SH-SY5Y (cell line): Measurements from ENCODE around the gene HOXA13.

ENCODE experiments used
- GATA2 ChIP-seq: IDR thresholded peaks from 2 replicates; pipeline ENCODE4 v1.6.1; 2011; ENCODE audit warnings: mild to moderate bottlenecking, low read depth, low read length
- GATA3 ChIP-seq: IDR thresholded peaks from 2 replicates; pipeline ENCODE4 v1.6.1; 2011; ENCODE audit warnings: low read depth, mild to moderate bottlenecking, low read length, moderate library complexity

Gene HOXA13

DNA sequence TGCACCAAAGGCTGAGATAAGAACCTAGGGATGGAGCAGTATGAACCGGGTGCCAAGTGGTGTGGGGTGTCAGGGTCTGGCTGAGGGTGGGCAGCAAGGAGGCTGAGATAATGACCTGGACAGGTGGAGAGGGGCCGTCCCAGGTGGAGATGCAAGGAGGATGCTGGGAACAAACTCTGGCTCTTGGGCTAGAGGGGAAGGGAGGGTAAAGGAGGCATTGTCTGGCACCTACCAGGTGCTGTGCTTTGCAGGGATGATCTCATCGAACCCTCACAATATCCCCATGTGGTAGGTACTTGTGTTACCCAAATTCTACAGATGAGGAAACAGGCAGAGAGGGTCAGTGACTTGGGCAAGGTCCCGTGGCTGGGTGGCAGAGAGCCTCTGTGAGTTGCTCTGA is 19.9 kb upstream of the HOXA13 start:
- TF ChIP-seq GATA3 (no peak), GATA2 (no peak)

DNA sequence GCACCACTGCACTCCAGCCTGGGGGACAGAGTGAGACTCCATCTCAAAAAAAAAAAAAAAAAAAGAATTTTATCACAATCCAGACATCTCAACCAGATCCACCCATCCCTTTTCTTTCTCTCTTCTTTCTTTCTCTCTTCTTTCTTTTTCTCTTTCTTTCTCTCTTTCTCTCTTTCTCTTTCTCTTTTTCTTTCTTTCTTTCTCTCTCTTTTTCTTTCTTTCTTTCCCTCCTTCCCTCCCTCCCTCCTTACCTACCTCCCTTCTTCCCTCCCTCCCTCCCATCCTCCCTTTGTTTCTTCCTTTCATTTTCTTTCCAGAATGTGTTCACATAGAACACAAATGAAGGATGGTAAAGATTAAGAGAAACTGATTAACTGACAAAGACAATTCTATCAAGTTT is 18.1 kb upstream of the HOXA13 start:
- TF ChIP-seq GATA3 (no peak), GATA2 (no peak)

DNA sequence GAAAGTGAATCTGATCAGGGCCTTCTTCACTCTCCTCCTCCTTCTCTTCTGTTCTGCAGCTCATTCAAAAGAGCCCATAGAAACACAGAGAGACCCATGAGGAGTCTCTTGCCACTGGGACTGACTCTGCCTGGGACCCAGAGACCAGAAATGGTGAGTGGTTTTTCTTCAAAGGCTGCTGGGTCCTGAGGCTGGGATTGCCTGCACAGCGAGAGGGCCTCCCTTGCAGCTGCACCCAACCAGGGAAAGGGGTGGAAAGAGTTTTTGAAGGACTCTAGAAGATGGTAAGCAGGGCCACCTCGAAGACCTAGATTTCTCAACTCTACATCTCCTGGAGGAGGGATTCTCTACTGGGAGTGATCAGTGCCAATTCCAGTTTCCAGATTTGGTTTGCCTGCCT is 15.5 kb upstream of the HOXA13 start:
- TF ChIP-seq GATA2, result no peak
- TF ChIP-seq GATA3, result no peak

DNA sequence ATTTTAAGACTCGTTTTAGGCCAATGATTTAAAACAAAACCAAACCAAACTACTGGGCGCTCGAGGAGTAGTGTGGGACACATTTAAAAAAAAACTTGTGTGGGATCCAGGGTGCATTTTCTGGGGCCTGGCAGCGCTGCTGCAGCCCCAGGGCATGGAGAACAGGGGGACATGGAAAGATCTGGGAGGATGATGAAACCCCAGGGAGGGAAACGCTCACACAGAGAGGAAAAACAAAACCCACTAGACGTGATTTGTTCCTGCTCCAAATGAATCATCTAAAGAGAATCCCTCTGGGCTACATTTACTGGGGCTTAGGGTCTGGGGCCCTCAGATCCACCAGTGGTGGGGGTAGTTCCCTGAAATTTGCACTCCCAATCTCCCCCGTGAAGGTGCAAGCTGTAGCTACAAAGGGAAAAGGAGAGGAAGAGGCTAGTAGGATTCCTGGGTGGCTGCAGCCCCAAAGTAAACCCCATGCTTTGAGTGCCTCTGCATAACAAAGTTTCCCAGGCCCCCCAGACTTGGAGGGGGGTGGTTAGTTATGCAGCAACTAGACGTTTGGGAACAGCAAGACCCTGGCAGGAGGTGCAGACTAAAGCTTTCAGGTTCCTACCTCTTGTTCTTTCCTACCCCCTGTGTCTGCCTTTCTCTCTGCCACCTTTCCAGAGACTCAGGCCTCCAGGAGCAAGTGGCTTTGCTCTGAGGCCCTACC is 14.5 kb upstream of the HOXA13 start:
- no peak for TF ChIP-seq GATA2
- TF ChIP-seq GATA3, result no peak

DNA sequence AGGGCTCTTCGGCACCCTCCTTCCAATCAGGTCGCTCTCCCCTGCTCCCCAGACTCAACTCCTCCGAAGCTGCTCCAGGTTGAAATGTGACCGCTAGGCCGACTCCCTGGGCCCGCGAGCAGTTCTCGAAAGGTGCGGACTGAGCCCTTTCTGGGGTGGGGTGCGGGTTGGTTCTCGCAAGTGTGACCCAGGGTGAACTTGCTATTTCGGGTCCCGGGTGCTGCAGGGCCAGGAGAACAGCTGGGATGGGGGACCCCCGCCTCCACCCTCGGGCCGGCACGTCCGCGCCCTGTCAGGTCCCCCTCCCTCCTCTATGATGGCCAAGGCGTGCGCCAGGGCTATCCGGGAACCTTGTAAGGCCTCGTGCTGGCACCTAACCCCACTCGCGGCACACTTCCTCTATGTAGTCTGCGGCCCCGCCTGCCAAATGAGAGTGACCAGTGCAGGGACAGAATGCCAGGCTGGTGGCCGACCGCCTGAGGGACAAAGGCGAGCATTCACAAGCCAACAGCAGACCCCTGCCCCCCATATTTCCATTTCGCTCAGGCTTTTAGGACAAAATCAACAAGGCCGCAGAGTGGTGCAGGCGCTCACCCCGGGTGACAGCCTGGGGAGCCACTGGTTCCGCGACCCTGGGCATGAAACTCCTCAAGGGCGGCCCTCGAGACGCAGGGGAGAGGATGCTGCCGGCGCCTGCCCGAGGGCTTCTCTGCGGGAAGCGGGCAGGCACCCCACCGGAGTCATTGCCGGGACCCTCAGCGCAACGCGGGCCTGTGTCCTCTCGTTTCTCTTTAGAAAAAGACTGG is 13.7 kb upstream of the HOXA13 start:
- TF ChIP-seq GATA2, result no peak
- no peak for TF ChIP-seq GATA3

DNA sequence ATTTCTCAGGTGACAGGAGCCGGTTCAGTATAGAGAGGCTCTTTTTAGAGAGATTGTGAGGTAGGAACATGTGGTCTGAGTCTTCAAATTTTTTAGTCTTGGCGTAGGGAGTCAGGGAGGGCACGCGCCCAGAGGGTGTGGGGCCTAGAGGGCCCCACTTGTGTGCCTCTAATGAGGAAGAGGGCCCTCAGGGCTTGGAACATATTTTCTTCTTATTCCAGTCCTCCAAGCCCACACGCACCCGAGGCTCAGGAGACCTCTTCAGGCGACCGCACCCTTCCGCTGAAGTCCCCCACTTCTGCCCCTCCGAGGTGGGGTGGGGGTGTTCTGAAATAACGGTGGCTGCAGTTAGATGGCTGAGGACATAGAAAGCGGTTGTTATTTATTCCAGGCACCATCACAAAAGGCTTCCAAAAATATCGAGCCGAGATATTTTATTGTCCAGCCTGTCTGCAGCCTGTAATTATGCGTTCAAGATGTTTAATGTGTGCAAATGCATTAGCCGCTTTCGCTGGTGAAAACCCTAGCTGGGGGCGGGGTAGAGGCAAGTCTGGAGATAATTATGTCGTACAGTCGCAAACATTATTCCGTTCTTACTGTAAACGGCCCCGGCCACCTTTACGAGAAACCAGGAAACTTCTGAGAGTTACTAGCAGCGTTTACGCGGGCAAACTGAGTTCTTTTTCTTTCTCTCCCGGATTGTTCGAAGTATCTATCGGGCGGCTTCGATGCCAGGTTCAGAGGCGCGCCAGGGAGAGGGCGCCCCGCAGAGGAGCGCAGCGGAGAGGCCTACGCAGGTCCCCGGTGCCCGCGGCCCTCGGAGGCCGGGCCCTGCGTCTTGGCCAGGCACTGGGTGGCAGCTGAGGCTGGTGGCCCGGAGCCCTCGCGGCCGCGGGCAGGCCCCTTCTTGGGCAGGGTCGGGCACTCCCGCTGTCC is 12.9 kb upstream of the HOXA13 start:
- TF ChIP-seq GATA2 (no peak), GATA3 (no peak)

DNA sequence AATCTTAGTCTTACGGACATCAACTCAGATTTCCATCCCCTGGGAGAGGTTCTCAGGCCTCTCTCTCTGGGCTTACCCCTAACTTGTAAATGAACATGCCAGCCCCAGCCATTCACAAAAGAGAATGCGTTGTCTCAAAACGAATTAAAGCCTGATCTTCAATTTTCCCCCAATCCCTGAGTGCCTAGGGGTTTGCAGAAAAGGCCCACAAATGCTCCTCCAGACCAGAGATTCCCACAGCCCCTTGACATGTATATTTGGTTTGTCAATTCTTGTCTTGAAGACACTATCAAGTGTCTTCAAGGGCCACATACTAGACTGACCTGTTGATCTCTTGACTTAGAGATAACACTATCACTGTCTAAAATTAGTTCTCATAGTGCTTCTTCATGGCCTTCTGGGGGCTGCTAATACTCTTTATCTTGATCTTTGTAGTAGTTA is 11.9 kb upstream of the HOXA13 start:
- no peak for TF ChIP-seq GATA3
- no peak for TF ChIP-seq GATA2

DNA sequence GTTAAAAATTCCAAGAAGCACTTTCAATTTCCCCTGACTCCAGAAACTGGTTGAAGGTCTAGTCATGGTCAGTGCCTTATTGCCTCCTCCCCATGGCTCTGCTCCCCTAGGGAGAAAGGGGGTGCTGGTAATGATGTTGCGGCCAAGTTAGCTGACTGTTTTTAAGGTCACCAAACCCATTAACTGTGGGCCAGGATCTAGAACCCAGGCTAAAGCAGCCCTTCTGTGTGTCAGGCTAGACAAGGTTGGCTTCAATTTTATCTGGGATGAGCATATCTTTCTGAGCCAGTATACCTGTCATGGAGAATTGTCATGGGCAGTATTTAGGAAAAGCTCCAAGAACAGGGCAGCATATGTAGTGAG is 11.2 kb upstream of the HOXA13 start:
- no peak for TF ChIP-seq GATA2
- TF ChIP-seq GATA3, result no peak

DNA sequence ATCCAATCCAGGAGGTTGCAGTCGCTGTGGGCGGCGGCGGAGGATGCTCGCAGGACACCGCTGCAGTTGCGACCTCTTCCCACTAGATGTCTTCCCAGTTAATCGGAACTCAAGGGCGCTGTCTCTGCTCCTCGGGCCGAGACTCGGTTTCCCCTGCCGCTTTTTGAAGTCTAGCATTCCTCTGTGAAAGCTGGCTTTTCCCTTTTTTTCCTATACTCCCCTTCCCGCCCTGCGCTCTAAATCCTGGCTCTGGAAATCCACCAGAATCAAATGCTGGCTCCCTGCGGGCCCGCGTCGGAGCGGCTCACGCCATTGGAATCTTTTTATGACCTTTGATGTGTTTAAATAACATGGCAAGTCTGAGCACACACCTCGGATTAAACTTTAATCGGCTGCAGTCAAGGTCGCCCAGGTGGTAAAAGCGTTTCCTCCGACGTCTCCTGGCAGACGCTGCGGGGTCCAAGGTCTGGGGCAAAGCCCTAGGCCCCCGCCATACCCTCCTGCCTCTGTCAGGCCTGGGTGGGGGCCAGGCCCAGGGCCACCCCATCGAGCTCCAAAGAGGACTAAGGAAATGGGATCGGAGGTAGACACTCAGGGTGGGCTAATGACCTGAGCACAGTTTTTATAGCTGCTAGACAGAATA is 10.7 kb upstream of the HOXA13 start:
- no peak for TF ChIP-seq GATA3

DNA sequence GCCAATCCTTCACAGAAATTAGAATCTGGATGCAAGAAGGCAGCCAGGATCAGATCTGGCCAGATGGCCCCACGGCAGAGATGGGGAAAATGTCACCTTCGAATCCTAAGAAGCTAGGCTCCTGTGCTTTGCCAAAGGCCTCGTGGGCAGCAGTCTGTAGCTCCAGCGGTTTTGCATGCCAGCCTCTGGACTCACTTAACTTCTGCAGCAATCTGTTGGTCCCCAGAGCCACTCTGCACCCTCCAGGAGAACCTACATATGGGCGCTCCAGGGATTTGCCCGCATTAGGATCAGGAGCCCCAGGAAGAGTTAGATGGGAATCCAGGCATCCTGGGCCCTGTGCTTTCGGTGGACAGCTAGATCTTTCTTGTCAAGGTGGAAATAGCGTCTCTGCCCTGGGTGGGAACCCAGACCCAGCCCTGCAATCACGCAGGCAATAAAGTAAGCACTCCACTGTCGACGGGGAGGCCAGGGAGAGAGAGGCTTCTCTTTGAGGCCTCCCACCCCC is 10.1 kb upstream of the HOXA13 start:
- no peak for TF ChIP-seq GATA3
- TF ChIP-seq GATA2, result no peak

DNA sequence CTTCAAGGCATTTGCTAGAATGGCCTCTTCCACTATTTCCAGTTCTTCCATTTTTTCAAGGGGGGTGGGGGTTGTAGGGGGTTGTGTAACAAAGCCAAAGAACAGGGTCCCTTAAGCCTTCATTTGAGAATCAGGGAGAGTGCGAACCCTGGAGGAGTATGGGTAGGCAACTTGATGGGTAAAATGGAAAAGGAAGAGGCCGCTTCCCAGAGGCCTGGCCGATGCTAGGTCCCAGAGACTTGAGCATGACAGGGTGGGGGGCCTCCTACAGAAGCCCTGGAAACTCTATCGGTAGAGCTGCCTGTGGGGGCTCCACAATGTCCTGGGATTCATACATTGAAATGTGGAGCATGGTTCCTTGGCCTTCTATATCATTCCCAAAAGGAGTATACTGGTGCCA is 9.1 kb upstream of the HOXA13 start:
- TF ChIP-seq GATA3 (no peak), GATA2 (no peak)

DNA sequence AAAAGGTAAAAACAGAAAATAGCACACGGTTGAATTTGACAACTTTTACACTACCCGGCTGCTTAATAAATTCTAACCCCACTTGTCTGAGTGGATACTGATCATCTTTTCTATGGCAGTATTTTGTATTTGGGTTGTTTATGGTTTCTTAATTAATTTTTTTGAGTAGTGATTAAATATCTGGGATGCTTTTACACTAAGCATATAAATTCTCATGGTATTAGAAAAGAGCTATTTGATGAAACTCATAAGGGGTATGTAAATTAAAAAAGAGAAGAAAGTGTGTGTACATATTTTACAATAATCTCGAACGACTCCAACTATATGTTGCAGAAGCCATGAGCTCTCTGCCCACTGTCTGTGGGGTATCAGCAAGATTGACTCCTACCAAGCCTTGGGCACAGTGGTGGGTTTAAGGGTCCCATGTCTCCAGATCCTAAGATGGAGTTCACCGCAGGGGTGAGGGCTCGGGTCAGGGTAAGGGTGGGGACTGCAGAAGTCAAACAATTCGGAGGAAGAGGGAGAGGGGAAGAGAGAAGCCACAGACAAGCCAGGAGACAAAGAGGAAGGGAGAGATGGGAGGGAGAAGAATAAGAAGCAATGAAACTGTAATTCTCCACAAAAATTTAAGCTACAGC is 7.6 kb upstream of the HOXA13 start:
- TF ChIP-seq GATA3 (no peak), GATA2 (no peak)
